Limb (tissue), 2 donors: ENCODE results near the gene EVX2.

ENCODE experiments used
- DNase-seq, 2 donors: peaks; one replicate each; pipeline ENCODE4 v3.0.0-alpha.2; 2016; ENCODE audit errors: extremely low spot score in 2 of 2

EVX2 gene

GRCh38 chr2:176082824-176083751 lies 674 bp downstream of the EVX2 start:
- peak in 1 of 2 donors; percentile 64 for DNase-seq

- no peak for DNase-seq
Observed at GRCh38 chr2:176082525-176082823, 1.3 kb downstream of the EVX2 start.

DNA sequence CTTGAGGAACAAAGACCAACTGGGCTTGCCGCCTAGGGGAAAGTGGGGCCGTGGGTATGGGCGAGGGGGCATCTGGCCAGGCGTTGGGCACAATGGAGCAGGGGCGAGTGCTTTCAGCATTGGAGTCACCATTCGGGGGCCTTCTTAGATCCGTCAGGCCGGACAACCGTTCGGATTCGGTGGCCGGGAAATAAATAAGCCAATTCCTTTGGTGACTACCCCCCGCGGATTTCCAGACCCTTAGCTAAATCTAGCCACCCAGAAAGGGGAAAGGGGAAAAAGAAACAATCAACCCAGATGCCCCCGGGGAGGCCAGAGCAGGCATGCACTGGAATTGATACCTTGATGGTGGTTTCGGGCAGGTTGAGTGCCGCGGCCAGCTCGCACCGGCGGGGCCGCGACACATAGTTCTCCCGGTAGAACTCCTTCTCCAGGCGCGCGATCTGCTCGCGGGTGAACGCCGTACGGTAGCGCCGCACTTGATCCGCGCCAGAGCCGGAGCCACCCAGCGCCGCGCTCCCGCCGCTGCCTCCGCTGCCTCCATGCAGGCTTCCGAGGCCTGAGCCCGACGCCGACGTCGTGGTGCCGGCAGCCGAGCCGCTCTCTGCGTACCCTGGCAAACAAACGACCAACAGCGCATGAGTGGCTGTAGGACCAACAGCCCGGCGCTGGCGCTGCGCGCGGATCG lies 1.8 kb downstream of the EVX2 start:
- peak in 1 of 2 donors; percentile 73 for DNase-seq

DNA sequence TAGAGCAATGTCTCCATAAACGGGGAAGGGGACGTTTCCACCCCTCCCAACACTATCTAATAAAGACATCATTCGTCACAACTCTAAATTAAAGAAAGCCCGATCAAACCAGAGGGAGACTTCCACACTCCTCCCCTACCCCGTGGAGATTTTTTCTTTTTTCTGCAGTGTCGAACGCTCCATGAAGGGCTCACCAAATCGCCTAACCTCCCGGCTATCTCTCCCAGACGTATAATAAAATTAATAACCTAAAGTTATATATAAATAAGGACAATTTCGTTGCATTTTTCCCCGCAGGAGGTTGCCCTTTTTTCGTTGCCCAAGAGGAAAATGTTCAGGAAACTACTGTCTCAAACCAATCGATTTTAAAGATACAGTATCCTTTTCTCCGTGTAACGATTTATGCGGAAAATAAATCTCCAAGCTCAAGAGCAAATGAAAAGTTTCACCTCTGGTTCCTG lies 2.4 kb downstream of the EVX2 start:
- DNase-seq = no peak

- peak in 1 of 2 donors; percentile 72 for DNase-seq
Observed at GRCh38 chr2:176080540-176081375, 3.0 kb downstream of the EVX2 start.

DNA sequence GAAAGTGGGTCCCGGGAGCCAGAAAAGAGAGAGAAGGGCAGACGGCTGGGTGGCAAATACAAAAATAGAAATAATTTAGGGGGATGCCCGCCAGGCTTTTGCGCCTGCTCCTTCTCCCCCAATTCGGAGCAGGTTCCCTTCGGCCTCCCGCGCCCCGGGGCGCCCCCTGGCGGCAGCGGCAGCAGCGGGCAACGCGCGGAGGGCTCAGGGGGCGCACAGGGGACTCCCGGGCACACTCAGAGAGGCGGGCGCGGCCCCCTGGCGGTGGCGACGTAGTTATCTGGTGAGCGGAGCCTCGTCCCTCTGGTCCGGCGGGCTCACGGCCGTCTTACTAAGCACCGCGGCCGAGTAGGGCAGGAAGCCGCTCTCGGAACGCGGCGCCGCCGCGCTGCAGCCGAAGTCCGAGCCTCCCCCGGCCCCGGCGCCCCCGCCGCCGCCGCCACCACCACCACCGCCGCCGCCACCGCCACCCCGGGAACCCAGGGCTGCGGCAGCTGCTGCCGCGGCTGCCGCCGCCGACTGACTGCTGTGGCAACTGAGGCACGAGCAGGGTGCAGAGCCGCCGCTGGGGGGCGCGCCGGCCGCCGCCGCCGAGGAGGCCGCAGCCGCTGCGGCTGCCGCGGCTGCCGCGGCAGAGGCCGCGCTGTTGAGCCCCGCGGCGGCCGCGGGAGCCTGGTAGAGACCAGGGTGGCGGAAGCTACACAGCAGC lies 3.8 kb downstream of the EVX2 start:
- DNase-seq = peak in 1 of 2 donors; percentile 79

GRCh38 chr2:176079285-176079830 lies 4.4 kb downstream of the EVX2 start:
- peak in 1 of 2 donors; percentile 59 for DNase-seq

GRCh38 chr2:176078541-176079284 lies 5.0 kb downstream of the EVX2 start:
- DNase-seq = peak in 1 of 2 donors; percentile 47

- no peak for DNase-seq
Observed at GRCh38 chr2:176076796-176077195, 7.0 kb downstream of the EVX2 start.

DNA sequence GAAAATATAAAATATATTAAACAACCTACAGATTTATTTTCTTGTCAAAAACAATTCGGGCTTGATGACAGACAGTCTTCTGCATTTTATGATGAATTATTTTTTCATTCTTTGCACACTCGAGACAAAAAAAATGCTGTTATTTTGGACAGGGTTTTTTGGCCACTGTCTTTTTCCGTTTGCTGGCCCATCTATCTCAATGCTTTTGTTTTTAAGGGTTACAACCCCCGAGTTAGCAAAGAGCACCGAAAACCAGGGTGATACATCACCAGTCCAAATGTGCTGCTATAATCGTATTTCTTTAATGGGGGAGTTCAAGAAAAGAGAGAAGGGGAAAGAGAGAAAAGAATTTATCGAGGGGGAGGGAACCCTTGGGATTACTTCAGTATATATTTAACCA lies 7.7 kb downstream of the EVX2 start:
- no peak for DNase-seq

GRCh38 chr2:176075481-176075880 lies 8.3 kb downstream of the EVX2 start:
- peak in 1 of 2 donors; percentile 76 for DNase-seq

DNA sequence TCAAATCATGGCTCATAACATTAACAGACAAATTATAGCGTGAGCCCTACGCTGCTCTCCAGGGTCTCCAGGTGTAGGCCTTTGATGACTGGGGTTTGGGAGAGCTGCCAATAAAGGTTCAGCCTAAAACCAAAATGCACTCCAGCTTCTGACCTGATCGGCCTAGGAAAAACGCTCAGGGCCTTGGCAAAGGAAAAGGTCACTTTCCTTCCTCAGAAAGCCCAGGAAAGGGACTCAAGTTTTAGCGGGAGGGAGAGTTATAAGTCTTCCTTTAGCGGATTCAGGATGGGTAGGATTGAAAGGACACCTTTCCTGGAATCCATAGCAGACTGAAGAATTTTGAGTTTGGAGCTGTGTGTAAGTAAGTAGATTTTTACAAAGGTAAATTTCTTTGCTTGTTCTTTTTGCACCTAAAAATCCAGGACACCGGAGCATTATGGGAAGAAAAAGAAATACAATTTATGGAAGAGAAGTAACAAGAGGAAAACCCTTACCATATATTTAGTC lies 8.8 kb downstream of the EVX2 start:
- peak in 1 of 2 donors; percentile 37 for DNase-seq

GRCh38 chr2:176072951-176073904 lies 10.5 kb downstream of the EVX2 start:
- DNase-seq = peak in 1 of 2 donors; percentile 49

GRCh38 chr2:176072292-176072669 lies 11.5 kb downstream of the EVX2 start:
- DNase-seq = no peak

DNA sequence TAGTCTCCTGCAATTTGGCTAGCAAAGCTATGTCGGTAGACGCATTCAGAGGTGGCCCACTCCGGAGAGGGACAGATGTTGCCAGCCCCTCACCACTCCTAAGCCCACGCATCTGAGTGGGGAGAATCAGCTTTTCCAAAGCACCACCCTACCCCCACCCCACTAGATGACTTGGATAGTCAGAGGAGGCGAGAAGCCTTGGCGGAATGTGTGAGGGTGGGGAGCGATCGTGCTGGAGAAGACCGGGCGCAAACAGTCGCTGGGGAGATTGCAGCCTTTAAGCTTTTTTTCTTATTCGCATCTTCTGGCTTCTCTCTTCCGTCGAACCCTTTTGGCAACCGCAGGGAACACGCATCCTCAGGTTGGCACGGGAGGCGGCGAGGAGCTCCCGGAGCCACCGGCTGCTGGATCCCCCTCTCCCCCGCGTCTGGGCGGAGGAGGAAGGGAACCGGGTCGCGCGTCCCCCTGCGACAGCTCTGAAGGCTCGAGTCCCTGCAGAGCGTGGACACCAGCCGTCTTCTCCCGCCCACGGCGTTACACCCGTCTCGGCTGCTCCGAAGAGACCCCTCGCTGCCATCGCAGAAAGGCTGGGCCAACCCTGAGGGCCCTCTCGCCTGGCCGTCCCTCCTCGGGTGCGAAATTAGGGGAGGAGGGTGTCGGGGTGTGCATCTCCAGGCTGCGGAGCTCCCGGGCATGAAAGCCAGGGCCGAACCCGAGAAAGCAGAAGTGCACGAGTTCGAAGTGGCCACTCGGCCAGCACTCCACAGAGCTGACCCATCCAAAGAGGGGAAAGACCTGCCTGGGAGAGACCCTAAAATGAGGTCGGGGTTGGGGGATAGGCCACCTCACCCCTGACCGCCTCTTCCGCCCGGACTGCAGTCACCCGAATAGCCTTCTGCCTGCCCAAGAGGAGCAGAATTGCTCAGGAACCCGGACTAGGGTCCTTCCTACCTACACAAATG lies 12.2 kb downstream of the EVX2 start:
- peak in 1 of 2 donors; percentile 31 for DNase-seq

DNA sequence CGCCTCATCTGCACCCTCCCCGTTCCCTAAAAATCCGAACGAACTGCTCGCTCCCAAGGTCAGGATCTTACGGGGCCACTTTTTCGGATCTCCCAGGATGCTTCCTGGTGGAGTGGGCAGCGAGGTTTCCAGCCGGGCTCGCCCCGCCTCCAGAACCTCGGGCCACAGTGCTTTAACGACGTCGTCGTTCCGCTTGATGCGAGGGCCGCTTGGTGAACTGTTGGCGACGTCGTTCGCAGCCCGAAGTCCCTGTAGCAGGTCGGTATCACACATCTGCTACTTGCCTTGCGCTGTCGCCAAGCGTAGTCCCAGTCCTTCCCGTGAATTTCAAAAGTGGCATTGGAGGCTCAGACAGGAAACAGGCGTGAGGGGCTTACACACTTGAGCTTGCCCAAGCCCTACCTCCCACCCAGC lies 15.3 kb downstream of the EVX2 start:
- peak in 1 of 2 donors; percentile 36 for DNase-seq

DNA sequence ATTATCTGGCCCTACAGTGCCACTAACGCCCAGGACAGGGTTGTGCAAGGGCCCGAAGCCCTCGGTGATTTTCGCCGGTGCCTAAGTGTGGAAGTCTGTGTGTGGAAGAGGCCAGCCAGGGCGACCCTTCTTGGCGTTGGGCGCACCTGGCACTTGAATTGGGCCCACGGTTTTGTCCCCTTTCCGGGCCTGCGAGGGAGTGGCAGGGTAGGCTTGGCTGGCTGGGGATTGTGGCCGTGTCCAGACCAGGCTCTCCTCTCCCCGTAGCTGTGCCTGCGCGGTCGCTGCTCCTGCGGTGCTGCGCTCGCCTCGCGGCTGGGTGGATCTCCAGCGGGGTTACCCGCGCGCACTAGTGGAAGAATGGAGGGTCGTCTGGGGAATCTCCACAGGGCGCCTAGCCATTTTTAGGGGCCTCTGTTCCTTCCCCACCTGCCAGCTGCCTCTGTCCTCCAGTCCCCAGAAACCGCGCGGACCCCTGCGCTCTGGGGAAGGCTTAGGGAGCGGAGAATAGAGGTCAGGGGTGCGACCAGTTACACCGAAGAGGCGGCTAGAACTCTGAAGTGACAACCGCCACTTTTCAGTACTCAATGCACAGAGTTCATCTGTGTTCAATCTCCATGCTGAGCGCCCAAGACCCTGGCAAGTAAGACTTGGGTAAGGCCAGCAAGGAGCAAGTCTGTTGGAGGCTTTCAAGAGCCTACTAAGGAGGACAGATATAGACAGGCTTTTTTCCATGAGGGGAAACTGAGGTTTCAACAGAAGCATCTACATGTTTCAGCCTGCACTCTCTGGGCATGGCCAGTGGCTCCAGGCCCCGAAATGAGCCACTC lies 16.0 kb downstream of the EVX2 start:
- DNase-seq = peak in 1 of 2 donors; percentile 47
